Fibroblast of gingiva (primary cell): ENCODE data around the gene CARD14.
A peak's percentile ranks its signal among the peaks of the same experiment; 100 is the strongest.

Source experiments
- DNase-seq: peaks from one replicate; pipeline ENCODE4 v3.0.0-alpha.2; 2011; ENCODE audit warnings: low read depth

The CARD14 gene

DNA sequence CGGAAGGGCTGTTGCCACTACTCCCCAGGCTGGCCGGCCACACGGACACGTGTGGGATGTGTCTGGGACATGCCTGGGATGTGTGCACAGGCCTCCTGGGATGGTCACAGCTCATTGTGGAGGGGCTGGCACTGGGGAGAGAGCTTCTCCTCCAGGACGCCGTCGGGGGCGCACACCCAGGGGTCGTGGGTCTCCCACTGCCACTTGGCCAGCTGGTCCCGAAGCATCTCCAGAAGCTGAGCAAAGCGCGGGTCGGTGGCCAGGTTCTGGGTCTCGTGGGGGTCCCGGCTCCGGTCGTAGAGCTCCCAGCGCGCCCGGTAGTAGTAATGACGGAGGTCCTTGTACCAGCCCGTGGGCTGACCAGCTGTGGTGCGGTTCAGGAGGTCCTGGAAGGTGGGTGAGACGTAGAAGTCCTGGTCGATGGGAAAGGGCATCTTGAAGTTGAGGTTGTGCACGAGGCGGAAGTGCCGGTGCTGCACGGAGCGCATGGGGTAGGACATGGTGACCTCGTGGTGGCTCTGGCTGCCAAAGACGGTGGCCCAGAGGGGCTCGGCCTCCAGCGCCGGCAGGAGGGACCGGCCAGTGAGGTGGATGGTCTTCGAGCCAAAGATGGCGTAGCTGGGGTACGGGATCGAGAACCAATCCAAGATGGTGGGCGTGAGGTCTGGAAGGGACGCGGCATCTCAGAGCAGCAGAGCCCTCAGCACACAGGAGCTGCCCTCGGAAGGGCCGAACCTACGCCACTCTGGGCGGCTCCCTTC, 40.7 kb downstream of the CARD14 start:
- DNase-seq, result no peak

DNA sequence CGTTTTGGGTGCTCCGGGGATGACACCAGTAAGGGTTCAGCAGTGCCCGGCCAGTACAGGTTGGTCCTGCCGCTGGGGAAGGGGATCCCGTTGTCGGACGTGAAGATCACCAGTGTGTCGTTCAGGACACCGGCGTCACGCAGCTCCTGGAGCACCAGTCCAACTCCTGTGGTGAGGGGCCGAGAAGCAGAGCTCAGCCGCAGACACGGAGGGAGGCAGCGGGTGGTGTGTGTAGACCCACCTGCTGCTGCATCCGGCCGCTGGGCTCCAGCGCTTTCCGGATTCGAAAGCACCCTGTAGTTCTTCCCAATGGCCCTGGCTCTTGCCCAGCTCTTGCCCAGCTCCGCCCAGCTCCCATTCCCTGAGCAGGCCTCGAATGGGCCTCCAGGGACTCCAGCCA, 42.3 kb downstream of the CARD14 start:
- DNase-seq, result no peak

DNA sequence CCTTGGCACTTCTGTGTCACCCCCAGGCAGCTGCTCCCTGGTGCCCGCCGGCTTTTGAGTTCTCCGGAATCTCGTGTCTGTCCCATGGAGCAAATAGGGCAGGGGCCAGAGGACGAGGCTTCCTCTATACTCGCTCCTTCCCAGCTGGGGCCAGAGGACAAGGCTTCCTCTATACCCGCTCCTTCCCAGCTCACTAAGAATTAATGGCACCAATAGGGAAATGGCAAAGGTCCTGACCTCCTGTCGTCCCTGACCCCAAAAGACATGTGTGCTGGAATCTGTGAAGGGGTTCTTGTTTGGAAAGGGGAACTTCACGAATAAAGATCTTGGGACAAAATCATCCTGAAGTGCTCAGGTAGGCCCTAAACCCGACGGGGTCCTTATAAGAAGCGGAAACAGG, 42.7 kb downstream of the CARD14 start:
- DNase-seq, result no peak

DNA sequence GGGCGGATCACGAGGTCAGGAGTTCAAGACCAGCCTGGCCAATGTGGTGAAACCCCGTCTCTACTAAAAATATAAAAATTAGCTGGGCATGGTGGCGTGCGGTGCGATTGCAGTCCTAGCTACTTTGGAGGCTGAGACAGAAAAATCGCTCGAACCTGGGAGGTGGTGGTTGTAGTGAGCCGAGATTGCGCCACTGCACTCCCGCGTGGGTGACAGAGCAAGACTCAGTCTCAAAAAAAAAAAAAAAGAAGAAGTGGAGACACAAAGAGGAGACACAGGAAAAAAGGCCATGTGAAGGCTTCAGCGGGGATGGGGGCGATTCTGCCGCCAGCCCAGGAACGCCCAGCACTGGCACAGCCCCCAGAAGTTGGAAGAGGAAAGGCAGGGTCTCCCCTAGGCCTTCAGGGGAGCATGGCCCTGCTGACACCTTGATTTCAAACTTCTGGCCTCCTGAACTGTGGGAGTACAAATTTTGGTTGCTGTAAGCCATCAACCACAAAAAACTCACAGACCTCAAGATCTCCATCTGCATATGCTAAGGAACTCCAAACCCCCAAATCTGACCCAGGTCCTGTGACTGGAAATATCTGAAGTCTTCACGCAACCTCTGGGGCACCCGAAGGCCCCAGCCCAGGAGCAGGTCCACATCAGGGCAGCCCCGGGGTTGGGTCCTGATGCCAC, 43.3 kb downstream of the CARD14 start:
- no peak for DNase-seq

DNA sequence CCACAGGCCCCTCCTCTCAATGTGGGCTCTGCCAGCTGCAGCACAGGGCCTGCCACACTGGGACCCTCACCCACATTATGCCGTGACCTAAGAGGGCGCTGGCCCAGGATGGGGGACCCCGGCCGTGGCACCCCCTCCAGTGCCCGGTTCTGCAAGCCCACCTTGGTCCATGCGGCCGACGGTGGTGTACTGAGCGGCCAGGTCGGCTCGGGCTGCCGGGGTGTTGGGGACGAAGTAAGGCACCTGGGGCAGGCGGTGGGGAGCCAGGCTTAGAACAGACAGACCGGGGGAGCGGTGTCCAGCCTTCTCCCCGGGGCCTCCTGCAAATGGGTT, 43.8 kb downstream of the CARD14 start:
- no peak for DNase-seq

DNA sequence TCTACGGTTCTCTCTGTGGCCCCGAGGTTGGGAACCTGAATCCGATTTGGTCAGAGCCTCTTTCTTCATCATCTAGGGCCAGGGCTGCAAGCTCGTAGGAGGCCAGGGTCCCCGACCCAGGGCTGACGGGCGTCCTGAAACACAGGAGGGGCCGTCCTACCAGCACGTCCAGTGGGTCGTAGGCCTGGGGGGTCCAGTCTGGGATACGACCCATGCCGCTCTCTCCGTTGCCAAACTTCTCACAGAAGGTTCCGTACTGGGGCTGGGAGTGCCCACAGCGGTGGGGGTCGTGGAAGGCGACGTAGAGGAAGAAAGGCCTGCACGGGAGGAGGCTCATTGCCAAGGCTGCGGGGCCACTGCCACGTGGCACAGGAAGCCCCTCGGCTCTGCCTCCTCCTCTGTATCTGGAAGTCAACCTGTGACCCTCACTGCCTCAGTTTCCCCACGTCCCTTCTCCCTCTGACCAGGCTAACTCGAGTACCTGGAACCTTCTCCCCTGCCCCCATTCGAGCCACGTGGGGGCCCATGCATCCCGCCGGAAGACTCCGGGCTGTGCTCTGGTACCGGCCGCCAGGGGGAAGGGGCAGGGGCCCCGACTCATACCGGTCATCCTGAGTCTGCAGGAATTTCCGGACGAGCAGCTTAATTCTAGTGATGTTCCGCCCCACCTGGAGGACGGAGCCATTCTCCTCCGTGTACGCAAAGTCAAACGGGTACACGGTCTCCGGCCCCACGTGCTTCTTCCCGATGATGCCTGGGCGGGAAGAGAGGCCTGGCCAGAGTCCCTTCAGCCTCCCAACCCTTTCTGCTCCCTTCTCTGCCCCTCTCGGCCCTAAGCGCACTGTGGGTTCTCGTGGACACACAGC, 44.4 kb downstream of the CARD14 start:
- DNase-seq, result no peak

DNA sequence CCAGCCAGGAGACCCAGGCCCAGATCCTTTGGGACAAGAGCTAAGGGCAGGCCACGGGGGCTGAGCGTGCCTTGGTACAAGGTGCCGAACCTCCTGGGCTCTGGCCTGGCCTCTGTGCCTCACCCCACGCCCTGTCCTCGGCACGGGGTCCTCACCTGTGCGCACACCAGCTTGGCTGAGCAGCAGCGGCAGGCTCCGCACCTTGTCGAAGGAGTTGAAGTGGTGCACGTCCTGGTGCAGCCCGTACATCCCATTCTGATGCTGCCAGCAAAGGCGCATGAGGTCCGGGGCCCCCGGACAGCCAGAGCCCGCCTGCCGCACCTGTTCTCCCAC, 45.0 kb downstream of the CARD14 start:
- DNase-seq, result no peak

DNA sequence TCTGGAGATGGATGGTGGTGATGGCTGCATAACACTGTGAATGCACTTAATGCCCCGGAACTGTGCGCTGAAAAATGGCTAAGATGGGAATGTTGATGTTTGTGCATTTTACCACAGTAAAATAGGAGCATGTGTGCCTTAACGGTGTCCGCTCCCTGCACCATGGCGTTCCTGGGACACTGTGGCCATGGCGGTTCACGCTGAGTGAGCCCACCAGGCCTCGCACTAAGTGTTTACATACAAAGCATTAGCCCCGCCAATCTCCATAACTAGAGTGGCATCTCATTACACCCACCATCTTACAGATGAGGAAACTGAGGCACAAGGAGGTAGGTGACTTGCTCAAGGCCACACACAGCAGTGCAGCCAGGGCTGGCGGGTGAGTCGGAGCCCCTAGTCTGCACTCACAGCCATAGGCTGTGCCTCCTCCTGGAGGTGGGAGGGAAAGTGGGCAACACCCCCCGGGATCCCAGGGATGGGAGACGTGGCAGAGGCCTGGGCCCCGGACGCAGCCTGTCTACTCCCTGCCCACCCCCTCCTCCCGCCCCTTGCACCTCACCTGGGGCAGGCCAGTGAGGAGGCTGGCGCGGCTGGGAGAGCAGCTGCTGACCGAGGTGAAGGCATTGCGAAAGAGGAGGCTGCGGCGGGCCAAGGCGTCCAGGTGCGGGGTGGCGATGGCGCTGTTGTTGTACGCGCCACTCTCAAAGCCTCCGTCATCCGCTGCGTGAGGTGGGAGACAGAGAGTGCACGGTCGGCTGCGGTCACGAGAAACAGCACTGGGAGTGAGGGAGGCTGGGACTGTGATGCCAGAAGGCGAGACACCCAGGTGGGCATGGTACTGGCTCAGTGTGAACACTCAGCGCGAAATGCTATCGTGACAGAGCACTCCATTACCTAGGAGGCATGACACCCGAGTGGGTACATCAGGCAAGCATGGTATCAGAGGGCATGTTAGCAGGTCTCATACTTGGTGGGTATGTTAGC, 46.9 kb downstream of the CARD14 start:
- no peak for DNase-seq

DNA sequence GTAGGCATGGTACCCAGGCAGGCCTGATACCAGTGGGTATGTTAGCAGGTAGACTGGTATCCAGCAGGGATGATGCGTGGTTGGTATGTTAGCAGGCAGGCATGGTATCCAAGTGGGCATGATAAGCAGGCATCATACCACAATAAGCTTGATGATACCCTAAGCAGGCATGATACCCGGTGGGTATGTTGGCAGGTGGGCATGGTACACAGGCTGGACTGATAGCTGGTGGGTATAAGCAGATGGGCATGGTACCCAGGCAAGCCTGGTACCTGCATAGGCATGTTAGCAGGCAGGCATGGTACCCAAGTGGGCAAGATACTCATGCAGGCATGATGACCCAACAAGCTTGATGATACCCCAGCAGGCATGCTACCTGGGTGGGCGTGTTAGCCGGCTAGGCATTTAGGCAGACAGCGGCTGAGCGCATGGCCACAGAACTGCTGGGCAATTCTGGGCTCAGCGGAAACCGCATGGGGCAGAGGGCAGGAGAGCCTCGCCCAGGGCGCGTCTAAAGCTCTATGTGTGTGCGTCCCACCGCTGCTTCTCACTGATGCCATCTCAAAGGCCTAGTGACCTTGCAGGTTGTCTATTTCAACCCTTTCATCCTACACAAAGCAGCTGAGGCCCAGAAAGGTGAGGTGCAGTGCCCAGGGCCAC, 48.0 kb downstream of the CARD14 start:
- no peak for DNase-seq

DNA sequence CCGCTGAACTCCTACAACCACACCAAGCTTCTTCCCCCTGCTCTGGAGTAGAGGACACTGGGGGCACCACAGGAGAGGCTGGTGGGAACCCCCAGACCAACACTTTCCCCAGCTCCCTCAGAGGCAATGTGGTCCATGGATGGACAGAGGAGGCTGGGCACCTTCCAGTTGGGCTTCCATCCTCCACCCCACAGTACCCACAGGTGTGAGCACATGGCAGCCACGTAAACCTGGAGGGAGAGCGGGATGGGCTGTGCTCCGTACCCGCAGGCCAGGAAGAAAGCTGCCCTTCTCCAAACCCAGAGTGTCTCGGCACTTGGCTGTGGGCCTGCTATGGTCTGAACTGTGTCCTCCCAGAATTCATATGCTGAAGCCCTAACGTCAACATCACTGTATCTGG, 48.6 kb downstream of the CARD14 start:
- no peak for DNase-seq

DNA sequence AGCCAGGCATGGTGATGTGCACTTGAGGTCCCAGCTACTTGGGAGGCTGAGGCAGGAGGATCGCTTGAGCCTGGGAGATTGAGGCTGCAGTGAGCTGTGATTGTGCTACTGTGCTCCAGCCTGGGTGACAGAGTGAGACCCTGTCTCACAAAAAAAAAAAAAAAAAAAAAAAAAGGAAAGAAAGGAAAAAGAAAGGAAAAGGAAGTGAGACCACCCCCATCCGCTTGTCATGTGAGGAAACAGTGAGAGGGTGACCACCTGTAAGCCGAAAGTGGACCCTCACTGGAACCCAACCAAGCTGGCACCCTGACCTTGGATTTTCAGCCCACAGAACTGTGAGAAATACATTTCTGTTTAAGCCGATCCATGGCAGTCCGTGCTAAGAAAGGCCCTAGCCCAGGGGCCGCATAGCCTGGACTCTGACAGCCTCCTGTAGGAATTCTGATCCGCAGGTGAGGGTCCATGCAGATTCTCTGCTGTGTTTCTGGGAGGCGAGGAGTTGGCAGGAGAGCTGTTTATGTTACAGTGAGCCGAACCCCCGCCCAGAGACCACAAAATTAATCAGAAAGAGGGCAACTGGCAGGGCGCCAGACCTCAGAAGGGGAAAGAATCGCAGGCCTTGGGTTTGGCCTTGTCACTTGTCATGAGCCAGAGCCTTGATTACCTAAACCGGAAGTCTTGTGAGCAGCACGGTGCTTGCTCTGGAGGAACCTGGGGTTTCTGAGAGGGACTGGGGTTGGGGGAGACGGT, 49.4 kb downstream of the CARD14 start:
- DNase-seq, result peak; percentile 75

DNA sequence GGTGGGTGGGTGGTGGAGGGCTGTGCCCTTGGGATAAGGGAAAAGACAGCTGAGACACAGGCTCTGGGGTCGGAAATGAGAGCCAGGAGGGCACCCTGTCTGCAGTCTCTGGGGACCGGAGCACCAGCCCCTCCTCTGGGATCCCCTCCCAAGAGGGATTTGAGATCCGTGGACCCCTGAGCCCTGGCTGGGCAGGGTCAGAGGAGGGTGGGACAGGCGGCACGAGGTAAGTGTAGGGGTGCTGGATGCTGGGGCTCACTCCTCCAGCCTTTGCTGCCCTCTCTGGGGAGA, 49.9 kb downstream of the CARD14 start:
- DNase-seq, result no peak

DNA sequence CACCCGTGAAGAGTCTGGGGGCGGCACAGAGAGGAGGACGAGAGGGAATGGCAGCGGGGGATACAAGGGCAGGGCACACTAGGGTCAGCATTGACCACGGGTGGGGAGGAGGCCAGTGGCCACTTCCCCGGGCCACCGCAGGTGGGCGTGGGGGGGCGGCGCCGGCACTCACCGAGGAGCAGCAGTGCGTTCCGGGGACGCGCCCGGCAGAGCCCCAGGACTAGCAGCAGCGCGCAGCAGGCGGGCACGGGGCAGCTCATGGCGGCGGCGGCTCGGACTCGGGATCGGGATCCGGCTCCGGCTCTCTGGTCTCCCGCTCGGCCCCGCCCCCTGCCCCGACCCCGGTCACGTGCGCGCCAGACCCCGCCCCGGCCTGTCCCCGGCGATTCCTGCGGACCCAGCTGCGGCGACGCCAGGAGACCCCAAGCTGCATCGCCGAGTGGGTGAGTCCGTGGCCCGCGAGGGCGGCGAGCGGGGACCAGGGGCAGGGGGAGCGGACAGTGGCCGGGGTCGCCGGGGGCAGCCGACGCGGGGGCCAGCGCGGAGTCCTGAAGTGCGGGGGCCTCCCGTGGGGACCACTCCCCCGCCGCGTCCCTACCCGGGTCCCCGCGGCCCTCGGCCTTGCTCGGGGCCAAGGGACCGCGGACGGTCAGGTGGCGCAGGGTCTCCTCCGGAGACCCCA, 50.4 kb downstream of the CARD14 start, which contains the start of the genes SGSH and SLC26A11:
SGSH (minus strand) TSS at position 280 of the 682 bp plus-strand sequence; CDS start at position 260, 20 bp downstream.
SLC26A11 (plus strand) TSS at position 374 of the 682 bp plus-strand sequence. CDS start 1,134 bp downstream, outside the sequence.
- DNase-seq, result peak; percentile 58

DNA sequence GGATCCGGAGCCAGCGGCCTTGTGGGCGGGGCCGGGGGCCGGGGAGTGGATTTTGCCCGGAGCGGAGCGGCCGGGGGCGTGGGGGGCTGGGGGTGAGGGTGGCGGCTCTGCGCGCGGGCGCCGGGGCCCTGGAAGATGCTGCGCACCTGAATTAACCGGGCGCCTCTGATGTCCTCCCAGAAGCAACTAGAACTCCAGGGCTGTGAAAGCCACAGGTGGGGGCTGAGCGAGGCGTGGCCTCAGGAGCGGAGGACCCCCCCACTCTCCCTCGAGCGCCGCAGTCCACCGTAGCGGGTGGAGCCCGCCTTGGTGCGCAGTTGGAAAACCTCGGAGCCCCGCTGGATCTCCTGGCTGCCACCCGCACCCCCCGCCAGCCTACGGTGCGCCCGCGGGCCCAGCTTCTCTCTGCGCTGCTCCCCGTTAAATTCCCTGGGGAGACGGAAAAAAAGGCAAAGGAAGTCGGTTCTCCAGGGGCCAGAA, 50.9 kb downstream of the CARD14 start:
- DNase-seq, result no peak

DNA sequence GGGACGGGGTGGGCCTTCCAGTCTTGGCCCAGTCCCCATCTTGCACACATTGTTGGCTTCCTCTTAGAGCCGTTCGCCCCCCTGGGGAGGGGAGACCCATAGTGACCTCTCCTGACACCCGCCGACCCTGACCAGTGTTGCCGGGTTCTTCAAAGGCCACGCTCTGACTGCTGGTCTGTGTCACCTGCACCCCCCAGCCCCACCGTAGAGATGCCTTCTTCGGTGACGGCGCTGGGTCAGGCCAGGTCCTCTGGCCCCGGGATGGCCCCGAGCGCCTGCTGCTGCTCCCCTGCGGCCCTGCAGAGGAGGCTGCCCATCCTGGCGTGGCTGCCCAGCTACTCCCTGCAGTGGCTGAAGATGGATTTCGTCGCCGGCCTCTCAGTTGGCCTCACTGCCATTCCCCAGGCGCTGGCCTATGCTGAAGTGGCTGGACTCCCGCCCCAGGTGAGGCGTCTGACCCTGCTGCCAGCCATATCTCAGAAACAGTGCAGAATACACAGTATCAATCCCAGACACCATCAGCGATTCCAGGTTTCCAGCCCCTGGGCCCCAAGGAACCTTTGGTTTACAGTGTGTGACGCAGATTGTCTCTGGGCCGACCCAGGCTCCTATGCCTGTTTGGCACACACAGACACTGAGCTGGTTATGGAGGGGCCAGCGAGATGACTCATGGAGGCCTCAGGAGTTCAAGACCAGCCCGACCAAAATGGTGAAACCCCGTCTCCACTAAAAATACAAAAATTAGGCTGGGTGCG, 51.7 kb downstream of the CARD14 start:
- DNase-seq, result no peak

DNA sequence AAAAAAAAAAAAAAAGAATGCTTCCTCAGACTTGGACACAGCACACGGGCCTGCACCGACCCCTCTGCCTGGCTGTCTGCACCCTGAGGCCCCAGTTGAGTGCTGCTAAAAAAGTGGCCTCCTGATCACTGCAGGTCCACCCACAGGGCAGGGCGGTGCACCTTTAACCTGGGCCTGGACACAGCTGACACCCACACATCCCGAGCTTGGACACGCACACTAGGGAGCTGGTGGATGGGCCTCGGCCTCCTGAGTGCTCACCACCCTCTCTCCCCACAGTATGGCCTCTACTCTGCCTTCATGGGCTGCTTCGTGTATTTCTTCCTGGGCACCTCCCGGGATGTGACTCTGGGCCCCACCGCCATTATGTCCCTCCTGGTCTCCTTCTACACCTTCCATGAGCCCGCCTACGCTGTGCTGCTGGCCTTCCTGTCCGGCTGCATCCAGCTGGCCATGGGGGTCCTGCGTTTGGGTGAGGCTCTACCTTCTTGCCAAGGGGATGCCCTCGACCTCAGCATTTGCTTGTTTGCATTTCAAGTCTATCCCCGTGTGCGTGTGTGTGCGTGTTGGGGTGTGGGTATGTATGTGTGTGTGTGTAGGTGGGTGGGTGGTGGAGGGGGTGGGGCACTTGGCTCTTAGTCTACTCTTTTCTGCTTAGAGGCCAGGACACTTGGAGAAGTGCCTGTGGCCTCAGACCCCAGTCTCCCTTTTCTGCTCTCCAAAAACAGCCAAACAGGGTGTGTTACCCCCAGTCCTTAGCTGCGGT, 52.7 kb downstream of the CARD14 start:
- DNase-seq, result no peak

DNA sequence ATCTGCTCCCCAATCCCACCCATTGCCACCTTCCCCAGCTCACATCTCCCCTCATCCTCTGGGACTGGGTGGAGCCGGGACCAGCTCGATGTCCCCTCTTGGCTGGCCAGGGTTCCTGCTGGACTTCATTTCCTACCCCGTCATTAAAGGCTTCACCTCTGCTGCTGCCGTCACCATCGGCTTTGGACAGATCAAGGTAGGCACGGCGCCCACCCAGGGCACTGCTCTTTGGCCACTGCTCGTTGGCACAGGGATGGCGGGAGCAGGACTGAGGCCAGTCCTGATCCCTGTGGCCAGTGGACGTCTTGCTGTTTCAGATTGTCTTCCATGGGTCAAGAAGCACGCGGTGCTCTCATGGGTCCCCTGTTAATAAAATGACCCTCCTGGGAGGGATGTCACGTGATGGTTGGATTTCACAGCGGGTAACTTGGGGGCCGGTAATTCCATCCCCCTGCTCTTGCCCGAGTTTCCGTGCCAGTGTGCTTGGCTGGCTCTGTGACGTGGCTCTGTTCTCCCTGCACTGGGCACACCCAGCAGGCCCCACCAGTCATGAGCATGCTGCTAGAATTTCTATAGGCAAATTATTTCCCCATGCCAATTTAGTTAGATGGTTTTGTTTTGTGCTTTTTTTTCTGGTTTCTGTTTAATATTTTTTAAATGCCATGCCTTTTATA, 53.4 kb downstream of the CARD14 start:
- DNase-seq, result peak; percentile 29
